Measurements from ENCODE around the gene PLCB3.

Gene PLCB3

DNA sequence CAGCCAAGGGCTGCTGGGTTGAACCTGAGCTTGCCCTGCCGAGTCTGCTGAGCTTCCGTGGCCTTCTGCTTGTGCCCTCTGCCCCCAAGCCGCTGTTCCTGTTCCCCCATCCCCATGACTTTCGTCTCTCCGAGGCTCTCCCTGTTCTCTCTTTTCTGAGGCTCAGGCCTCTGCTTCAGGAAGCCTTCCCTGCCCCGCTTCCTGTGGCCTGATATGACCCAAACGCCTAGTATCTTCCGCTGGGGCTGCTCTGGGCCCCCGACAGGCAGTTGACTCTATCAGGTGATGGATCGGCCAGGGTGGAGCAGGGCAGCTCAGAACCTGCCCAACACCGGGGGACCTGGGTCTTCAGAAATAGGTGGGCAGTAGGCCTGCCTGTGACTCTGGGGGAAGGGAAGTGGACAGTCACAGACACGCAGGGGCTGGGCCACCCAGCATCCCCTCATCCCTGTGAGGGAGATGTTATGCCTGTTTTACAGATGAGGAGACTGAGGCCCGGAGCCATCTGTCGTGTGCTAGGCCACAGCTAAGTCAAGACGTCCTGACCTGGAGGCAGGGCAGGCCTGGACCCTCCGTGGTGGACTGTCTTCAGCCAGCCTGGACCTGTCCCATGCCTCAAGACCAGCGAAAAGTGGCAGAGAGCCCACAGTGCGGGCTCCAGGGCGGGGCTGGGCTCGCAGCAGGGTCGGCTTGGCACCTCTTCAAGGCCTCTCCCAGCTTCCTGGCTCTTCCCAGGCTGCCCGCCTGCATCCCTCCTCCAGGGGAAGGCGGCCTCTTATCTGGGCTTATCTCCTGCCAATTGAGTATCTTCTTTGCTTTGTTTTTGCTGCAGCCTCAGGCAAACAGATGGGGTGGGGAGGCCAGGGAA is 16.9 kb downstream of the PLCB3 start:
- DNase-seq: peak; percentile 30

DNA sequence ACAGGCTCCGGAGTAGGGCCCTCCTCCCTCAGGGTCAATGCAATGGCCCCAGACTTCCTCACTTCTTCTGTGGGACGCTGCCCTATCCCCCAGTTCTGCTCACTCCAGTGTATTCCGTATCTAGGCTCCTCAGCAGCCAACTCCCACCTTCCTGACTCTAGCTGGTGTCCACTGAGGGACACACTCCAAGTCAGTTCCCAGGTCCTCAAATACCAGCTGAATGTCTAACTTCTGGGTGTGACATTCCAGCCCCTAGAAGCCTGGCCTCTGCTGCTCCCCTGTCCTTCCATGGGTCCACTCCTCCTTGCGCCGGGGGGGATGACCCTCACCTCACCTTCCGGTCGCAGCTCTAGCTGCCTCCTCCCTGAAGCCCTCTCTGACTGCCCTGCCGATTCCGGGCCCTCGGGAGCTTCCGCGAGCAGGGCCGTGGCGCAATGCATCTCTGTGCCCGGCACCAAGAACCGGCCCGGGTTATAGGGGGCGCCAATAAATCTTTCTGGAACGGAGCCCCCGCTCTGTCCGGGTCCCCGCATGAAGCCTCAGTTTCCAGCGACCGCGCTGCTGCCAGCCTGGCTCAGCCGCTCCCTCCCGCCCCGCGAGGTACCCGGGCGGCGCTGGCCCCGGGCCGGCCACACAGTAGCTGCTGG is 17.7 kb downstream of the PLCB3 start:
- no peak for DNase-seq

DNA sequence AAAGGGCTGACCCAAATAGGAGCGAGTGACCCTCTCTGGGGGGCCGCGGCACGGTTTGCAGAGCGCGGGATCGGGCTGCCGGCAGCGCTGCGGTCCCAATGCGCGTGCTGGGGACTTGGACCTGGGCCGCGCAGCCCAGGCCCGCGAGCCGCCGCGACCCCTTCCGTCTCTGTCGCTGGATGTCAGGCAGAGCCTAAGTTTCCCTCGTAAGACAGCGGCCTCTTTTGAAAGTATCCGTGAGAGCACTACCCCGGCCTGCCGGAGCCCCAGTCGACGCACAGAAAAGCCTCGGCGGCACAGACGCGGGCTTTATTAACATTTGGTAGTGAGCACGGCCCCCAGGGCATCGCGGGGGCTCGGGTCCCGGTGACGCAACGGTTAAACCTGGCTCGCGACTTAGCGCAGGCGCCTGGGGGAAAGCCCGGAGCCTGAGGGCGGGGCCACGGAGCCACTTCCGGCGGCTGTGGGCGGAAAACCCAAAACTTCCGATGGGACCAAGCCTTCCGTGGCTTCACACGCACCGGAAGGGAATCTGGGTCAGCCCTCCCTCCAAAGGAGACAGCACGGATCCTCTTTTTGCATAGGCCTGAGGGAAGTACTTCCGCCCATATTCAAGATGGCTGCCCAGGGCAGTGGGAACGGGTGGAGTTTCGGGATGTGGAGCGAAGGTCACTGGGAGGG is 18.4 kb downstream of the PLCB3 start:
- DNase-seq: peak; percentile 97

DNA sequence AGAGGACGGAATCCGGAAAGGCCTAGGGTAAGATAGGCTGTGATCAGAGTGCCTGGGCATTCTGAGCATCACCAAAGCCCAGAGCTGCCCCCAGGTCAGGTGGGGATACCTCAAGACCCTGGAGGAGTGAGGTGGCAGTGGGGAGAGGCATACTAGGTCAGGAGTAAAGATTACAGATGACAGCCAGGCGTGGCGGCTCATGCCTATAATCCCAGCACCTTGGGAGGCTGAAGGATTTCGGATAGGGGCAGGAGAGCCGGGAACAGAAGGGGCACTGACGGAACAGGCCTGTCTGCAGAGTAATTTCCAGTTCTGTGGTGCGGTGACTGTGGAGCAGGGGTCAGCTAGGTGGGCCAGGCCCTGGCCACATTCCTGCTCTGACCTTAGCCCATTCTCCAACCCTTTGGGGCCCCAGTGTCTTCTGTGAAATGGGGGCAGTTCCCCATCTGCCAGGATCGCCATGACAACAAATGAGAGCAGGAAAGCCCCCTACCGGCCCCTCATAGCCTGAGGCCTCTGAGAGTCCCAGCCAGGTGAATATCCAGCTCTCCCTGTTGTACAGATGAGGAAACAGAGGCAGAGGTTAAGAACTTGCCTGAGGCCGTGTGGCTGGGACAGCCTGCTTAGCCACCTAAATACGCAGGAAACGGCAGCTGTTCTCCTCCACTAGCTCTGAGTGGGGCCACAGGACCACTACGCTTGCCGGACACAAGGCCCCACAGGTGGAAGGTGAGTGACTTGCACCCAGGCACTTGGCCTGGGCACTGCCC is 23.9 kb downstream of the PLCB3 start:
- DNase-seq: no peak

DNA sequence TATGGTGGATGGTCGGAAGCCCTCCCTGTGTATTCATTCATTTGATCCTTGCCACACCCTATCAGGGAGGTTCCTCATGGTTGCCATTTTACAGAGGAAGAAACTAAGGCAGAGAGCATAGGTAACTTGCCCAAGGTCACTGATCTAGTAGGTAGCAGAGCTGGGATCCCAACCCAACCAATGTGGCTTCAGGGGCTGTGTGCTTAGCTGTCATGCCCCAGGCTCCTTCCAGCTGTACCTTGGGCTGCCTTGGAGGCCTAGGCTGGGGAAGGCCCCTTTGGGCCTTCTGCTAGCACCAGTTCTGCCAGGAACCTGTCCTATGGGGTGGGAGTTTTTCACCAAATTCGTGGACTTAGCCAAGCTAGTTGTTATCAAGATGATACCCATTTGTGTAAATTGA is 24.5 kb downstream of the PLCB3 start:
- DNase-seq: no peak

DNA sequence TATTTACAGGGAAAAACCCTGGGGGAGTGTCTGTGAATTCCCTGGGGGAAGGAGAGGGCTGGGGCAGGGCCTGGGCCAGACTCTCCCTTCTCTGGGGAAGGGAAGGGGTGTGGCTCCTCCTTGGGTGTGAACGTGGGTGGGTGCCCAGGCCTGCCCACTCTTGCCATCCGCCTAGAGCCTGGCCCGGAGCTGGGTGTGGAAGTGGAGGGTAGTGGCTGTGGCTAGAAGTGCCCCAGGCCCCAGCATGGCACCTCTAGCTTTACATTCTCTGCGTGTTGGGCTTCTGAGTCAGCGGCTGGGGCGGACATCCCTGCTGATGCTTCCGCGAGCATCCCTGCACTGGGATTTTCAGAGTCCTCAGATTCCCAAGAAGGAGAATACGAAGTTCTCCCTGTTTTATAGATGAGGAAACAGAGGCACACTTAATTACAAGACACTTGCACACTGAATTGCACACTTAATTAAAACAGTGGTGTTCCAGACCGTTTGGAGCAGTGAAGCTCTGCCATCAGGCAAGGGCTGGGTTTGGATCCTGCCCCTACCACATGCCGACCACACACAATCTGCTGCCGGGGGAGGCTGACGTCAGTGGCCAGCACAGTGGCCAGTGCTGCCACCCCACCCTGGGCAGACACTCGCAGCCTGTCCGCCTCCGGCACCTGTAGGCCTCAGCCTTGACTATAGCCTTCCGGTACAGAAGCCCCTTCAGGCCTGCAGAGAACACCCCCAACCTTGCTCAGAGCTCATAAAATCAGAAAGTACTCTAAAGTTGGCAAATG is 25.5 kb downstream of the PLCB3 start:
- DNase-seq: no peak

DNA sequence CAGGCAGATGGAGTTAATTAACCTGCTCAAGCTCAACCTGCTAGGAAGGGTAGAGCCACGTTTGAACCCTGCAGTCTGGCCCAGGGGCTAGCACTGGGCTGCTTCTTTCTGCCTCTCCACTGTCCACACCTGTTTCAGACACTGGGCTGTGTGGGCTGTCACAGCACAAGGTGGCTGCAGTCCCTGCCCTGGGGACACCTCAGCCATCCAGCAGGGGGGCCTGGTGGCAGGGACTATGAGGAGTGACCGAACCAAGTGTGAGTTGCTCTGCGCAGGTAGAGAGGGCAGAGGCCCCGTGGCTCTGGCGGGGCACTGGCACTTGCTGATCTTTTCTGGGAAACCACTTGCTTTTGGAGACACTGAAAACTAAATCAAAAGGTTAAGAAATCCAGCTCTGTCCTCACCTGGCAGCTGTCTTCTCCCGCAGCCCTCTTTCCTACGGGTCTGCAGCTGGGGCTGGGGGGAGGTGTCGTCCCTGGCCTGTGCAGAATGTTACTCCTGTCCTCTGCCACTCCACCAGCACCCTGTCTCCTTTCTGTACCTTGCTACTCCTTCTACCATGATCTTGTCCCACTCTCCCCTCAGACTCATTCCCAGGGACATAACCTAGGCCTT is 27.4 kb downstream of the PLCB3 start:
- no peak for DNase-seq

DNA sequence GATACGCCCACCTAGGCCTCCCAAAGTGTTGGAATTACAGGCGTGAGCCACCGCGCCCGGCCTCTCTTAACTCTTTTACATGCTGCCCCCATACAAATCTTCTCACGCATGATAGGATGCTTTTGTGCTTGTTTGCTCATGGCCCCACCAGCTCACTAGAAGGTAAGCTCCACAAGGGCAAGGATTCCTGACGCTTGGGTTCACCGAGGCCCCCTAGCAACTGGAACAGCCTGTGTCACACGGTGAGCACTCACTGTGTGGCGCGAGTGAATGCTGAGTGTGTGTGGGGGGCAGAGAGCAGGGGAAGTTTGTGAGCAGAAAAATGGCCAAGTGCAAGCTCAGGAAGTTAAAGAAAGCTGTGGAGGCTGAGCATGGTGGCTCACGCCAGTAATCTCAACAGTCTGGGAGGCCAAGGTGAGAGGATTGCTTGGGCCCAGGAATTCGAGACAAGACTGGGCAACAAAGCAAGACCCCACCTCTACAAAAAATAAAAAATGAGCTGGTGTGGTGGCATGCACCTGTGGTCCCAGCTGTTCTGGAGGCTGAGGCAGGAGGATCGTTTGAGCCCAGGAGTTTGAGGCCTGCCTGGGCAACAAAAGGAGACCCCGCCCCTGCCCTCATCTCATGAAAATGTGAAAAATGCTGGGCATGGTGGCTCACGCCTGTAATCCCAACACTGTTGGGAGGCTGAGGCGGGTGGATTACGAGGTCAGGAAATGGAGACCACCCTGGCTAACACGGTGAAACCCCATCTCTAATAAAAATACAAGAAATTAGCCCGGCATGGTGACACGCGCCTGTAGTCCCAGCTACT is 30.8 kb downstream of the PLCB3 start:
- no peak for DNase-seq

DNA sequence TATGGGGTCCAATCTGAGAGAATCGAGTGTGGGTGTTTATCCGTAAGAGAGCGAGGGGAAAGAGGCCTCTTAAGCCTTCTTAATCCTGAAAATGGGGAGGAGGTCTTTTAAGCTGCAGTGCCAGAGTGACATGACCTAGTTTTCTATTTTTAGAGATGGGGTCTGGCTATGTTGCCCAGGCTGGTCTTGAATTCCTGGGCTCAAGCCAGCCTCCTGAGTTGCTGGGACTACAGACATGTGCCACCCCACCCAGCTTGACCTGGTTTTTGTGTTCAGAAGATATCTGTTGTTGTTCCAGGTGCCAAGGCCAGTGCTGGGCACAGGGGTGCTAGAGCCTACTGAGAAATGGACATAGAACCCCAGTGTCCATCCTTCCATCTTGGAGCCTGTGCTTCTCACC is 31.8 kb downstream of the PLCB3 start:
- no peak for DNase-seq

DNA sequence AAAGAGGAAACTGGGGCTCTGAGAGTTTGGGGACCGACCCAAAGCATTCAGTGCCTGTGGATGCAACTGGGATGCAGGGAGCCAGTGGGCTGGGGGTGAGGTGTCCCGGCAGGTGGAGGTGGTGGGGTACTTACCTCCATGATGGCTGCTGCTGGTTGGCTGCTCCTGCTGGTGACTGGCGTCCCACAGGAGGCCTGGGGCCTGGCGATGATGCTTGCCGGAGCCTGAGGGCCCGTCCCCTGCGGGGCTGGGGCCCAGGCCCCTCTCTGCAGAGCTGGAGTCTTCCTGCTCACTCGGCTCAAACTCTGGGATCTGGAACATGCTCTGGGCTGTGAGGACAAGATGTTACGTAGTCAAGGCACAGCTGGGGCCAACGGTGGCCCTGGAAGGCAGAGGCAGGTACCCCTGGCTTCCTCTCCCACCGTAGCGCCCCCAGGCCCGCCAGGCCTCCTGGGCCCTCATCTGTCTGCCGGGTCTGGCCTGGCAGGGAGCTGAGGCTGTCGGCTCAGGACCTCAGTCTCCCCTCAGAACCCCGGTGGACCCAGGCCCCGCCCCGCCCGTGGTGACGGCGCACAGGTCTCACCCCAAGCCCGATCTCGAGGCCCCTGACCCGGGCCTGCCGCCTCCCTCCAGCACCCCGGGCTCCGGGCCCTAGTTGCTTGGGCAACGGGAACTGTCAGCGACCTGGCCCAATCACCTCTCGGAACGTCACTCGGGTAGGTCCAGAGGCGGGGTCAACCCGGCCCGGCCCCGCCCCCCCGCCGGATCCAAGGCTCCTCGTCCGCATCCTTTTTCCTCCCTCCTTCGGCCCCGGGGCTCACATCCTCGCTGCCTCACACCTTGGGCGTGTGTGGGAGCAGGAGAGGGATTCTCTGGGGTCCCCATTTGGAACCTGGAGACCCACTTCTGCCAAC is 33.0 kb downstream of the PLCB3 start, which contains the start of gene BAD:
Gene BAD (minus strand): TSS at position 618 of the 914 bp plus-strand sequence. CDS start 297 bp downstream, at position 321.
- DNase-seq: peak; percentile 94

DNA sequence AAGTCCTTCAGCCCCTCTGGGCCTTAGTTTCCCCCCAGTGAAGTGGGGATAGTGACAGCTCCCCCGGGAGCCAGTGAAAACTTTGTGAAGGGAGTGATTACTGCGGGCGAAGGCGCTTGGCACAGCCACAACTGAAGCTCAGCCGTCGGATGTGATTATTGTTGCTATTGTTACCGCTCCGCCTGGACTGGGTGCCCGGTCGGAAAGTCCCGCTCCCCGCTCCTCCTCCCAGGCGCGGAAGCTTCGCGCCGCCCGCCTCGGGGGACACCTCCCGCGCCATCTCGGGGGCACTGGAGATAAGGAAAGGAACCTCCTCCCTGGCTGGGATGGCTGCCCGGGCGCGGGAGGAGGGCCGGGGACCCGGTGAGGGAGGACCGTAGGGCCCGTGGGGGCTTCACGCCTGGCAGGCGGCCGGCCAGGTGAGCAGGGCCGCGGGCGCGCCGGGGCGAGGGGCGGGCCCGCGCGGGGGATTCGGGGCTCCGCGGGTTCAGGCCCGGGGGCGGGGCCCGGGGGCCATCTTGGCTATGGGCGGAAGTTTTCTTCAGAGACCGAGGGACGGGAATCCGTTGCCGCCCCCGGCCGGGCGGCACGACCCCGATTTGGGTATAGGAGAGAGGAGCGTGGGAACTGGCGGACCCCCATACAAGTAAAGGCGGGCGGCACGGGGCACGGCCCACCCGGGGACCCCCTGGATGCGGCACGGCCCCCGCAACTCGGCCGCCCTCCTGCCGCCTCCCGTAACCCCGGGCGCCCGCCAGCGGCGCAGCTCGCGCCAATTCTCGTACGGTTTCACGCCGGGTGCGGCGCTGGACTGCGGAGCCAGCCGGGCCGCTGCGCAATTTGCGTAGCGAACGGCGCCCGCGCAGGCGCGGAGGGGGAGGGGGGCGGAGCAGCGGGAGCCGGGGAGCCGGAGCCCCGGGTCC is 33.9 kb downstream of the PLCB3 start, which contains the start of gene GPR137:
Gene GPR137 (plus strand): TSS at position 887 of the 923 bp plus-strand sequence. CDS start 677 bp downstream, outside the sequence.
- peak; percentile 67 for DNase-seq

DNA sequence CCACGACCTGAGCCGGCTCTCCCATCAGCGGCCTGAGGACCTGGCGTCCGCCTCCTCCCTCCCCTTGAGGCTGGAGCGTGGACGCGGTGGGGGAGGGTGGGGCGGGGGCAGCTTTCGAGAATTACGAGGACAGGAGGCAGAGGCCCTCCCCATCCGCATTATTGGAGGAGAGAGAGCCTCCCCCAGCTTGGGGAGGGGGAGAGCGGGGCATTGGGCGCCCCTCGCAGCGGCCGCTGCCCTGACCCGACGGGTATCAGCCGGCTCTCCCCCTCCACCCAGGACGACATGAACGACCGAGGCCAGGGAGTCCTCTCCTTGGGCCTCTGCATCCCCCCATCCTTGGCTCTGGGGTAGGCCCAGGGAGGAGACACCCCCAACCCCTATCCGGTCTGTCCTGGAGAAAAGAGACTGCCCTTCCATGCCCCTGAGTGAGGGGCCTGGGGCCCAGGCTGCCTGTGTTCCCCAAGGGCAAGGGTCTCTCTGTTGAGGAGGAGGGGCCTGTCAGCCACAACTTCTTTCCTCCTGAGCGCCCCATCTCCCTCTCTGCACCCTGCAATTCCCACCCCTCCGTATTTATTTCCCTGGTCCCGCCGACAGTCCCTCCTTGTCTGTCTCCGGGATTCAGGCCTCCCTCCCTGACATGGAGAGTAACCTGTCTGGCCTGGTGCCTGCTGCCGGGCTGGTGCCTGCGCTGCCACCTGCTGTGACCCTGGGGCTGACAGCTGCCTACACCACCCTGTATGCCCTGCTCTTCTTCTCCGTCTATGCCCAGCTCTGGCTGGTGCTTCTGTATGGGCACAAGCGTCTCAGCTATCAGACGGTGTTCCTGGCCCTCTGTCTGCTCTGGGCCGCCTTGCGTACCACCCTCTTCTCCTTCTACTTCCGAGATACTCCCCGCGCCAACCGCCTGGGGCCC is 34.8 kb downstream of the PLCB3 start:
- peak; percentile 15 for DNase-seq

DNA sequence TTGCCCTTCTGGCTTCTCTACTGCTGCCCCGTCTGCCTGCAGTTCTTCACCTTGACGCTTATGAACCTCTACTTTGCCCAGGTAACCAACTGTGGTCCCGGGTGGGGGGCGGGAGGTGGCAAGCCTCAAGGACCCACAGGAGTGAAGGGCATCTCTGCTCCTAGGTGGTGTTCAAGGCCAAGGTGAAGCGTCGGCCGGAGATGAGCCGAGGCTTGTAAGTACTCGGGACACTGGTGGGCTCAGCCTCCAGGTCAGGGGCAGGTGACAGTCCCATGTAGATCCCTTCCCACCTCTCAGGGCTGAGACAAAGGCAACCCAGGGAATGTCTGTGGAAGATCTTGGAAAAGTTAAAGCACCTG is 35.5 kb downstream of the PLCB3 start:
- DNase-seq: no peak

DNA sequence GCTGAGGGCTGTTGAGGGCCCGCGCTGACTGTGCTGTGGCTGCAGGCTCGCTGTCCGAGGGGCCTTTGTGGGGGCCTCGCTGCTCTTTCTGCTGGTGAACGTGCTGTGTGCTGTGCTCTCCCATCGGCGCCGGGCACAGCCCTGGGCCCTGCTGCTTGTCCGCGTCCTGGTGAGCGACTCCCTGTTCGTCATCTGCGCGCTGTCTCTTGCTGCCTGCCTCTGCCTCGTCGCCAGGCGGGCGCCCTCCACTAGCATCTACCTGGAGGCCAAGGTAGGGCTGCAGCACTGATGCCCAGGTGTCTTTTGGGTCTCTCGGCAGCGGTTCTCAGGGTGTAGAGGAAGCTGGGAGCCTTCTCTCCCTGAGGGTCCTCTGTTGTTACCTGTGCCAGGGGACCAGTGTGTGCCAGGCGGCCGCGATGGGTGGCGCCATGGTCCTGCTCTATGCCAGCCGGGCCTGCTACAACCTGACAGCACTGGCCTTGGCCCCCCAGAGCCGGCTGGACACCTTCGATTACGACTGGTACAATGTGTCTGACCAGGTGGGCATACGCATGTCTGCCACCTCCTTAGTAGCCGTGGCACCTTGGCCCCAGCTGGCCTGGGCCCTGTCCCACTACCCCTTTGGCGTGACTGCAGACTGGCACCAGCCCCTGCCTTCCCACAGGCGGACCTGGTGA is 36.5 kb downstream of the PLCB3 start:
- DNase-seq: no peak

DNA sequence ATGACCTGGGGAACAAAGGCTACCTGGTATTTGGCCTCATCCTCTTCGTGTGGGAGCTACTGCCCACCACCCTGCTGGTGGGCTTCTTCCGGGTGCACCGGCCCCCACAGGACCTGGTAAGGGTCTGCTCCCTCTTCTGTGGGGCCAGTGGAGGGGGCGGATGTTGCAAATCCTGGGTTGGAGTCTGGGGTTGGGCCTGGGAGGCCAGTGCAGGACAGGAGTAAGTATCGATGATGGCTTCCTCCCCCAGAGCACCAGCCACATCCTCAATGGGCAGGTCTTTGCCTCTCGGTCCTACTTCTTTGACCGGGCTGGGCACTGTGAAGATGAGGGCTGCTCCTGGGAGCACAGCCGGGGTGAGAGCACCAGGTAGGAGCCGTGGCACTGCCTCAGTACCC is 37.0 kb downstream of the PLCB3 start:
- no peak for DNase-seq

DNA sequence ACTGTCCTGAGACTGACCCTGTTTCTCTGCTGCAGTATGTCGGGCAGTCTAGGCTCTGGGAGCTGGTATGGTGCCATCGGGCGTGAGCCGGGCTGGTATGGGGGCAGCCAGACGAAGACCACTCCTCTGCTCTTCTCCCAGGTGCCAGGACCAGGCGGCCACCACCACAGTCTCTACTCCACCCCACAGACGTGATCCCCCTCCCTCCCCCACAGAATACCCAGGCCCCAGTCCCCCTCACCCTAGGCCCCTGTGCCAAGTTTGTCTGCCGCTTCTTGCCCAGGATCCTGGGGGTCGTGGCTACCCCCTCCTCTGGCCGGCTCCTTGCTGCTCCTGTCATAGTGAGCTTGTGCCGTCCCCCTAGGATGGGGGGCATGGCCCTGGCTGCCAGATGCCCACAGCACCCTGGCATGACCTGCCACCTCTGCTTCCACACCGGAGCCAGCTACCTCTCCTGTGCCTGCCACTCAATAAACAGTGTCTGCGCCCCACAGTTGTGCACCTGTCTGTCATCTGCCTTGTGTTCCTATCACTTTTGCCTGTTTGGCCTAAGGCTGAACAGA is 37.8 kb downstream of the PLCB3 start:
- DNase-seq: no peak

All from DMS79 treated with DMSO at 0.1 percent for 48 hours (cell line).